Measurements from ENCODE around the gene IER2.

DNA sequence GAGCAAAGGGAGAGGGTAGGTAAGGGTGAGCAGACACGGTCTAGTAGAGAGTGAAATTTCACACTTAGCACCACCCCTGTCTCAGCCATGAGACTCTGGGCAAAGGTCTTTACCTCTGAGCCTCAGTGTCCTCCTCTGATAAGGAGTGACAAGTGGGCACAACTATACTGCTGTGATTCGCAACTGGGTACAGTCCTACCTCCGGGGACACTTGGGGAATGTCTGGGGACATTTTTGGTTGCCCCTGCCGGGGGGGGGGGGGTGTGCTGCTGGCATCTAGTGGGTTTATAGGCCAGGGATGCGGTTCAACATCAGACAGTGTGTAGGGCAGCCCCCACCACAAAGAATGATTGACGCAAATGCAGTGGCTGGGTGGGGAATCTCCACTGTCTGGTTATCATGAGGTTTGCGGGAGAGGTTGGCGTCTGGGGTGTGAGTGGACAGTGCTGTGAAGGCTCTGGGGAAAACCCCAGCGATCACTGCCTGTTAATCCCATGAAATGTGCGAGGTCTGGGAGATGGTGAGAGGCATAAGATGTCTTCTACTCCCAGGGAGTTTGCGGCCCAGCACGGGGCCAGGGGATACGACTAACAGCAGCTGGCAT lies 27.8 kb upstream of the IER2 start:
- TF ChIP-seq PHF20 (IDR thresholded peaks at IDR 0.05; ENCODE audit: partially characterized antibody), result no peak
- TF ChIP-seq L3MBTL2 (IDR thresholded peaks at IDR 0.05), result no peak
- TF ChIP-seq JUND (IDR thresholded peaks at IDR 0.05; ENCODE audit: borderline replicate concordance, low read depth, low read length), result no peak
- no peak for TF ChIP-seq JUND (tag; IDR thresholded peaks at IDR 0.05; ENCODE audit: borderline replicate concordance, low read depth, low read length)
- TF ChIP-seq TSC22D4 (tag; IDR thresholded peaks at IDR 0.05), result no peak
- TF ChIP-seq FOS (IDR thresholded peaks at IDR 0.05; ENCODE audit: extremely low read depth, insufficient read length), result no peak
- TF ChIP-seq ZNF124 (CRISPR knock-in tag; IDR thresholded peaks at IDR 0.05), result no peak
- no peak for TF ChIP-seq ZNF23 (CRISPR knock-in tag; IDR thresholded peaks at IDR 0.05)
- TF ChIP-seq, protein P1, sequence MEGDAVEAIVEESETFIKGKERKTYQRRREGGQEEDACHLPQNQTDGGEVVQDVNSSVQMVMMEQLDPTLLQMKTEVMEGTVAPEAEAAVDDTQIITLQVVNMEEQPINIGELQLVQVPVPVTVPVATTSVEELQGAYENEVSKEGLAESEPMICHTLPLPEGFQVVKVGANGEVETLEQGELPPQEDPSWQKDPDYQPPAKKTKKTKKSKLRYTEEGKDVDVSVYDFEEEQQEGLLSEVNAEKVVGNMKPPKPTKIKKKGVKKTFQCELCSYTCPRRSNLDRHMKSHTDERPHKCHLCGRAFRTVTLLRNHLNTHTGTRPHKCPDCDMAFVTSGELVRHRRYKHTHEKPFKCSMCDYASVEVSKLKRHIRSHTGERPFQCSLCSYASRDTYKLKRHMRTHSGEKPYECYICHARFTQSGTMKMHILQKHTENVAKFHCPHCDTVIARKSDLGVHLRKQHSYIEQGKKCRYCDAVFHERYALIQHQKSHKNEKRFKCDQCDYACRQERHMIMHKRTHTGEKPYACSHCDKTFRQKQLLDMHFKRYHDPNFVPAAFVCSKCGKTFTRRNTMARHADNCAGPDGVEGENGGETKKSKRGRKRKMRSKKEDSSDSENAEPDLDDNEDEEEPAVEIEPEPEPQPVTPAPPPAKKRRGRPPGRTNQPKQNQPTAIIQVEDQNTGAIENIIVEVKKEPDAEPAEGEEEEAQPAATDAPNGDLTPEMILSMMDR (IDR thresholded peaks at IDR 0.05 in 2 of 3, conservative IDR thresholded peaks at IDR 0.05 in 1 of 3; ENCODE audit: insufficient read depth in 2 of 3, low read depth in 1 of 3, low read length in 3 of 3), result no peak
